Heart left ventricle (tissue), 13 donors: ENCODE data around the gene HDAC4.

Experiments
- POLR2A ChIP-seq, 2 donors: fragments of 450-650 bp; IDR thresholded peaks; one replicate each; pipeline ENCODE4 v1.6.1; 2017; ENCODE audit warnings: antibody characterized with exemption in 2 of 2, mild to moderate bottlenecking in 2 of 2, moderate library complexity in 2 of 2
- TF ChIP-seq, protein P1 (sequence below), 12 donors: fragments of 200-600 bp; sonication (generic) in 4 of 12; IDR thresholded peaks; one replicate each; pipeline versions ENCODE4 v1.5.0 to v1.8.0; 2018 to 2022; ENCODE audit warnings: antibody characterized with exemption in 12 of 12, mild to moderate bottlenecking in 5 of 12
- donor health status: ischemic (EF 13 %, LVEDD 7.1; RV severe dilation, severe dysfunction).
- donor health status: DM: no; HTN: yes; CAD: no.
- donor health status: DM: no; HTN: no; CAD: no.
- donor health status: ischemic (EF 25% LVEDD 6.9; RV normal size, moderate dysfunction).
- donor health status: ischemic (EF 25% LVEDD 5.7; RV mildly dilated, moderate dysfunction).
- donor health status: ischemic (EF 35%, LVEDD 5.7; RV mildly dilated, moderate dysfunction).
- donor health status: nonischemic (EF 11% LVEDD 7.7; RV severe dilation, severe dysfunction).
- donor health status: DM: yes; HTN: yes; CAD: no.
- donor health status: PGD.
- donor health status: ischemic (EF 29% LVEDD 5.4; RV normal size, mild dysfunction).
- donor health status: nonischemic (EF 23%, LVEDD 6.1; RV moderate dilation, normal function).

DNA sequence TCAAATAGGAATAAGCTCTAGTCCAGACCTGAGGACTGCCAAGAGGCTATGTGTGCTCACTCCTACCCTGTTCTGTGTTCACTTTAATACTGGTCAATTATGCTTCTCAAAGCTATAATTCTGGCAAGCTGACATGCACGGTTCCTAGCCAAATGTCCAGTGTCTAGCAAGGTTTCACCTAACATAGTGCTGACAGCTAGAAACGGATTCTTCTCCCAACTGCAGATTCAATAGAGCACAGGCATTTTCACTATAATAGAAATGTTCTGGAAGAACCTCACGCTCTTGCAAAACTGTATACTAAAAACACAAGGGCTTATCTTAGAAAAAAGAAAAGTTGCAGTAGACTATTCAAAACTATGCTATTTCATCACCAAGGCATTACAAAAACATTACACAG is 45.1 kb downstream of the HDAC4 start:
- TF ChIP-seq, protein P1, sequence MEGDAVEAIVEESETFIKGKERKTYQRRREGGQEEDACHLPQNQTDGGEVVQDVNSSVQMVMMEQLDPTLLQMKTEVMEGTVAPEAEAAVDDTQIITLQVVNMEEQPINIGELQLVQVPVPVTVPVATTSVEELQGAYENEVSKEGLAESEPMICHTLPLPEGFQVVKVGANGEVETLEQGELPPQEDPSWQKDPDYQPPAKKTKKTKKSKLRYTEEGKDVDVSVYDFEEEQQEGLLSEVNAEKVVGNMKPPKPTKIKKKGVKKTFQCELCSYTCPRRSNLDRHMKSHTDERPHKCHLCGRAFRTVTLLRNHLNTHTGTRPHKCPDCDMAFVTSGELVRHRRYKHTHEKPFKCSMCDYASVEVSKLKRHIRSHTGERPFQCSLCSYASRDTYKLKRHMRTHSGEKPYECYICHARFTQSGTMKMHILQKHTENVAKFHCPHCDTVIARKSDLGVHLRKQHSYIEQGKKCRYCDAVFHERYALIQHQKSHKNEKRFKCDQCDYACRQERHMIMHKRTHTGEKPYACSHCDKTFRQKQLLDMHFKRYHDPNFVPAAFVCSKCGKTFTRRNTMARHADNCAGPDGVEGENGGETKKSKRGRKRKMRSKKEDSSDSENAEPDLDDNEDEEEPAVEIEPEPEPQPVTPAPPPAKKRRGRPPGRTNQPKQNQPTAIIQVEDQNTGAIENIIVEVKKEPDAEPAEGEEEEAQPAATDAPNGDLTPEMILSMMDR (IDR thresholded peaks at IDR 0.05), result no peak
- no peak for TF ChIP-seq POLR2A (IDR thresholded peaks at IDR 0.05)
